Left hindlimb (tissue), 1 donor: ENCODE data around the gene RGS16.

Experiments
- DNase-seq: peaks from one replicate; pipeline ENCODE4 v3.0.0-alpha.2; 2018

Gene RGS16

GRCh38 chr1:182570611-182570970 lies 33.6 kb downstream of the RGS16 start:
- DNase-seq, result no peak

- DNase-seq, result no peak
Observed at GRCh38 chr1:182569939-182570610, 34.1 kb downstream of the RGS16 start.

- DNase-seq, result no peak
Observed at GRCh38 chr1:182568647-182569284, 35.4 kb downstream of the RGS16 start.

DNA sequence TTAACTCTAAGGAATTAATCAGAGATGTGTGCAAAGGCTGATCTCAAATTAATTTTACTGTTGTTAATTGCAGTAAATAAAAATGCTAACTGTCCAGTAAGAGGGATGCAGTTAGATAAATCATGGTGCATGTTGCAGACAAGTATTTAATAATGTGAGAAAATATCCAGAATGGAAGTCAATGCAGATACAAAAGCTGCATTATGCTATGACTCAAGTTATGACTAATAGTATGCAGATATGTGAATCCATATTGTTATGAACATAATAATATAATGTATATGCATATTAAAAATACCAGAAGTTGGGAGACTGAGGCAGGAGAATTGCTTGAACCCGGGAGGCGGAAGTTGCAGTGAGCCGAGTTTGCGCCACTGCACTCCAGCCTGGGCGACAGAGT lies 36.6 kb downstream of the RGS16 start:
- no peak for DNase-seq

DNA sequence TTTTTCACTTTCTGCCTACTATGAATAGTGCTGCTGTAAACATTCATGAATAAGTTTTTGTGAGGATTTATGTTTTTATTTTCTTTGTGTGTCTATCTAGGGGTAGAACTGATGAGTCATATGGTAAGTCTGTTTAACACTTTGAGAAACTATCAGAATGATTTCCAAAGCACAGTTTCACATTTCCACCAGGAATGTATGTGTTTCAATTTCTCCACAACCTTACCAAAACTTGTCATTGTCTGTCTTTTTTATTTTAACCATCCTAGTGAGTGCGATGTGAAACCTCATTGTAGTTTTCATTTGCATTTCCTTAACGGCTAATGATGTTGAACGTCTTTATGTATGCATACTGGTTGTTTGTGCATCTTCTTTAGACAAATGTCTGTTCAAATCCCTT lies 38.7 kb downstream of the RGS16 start:
- DNase-seq, result no peak

DNA sequence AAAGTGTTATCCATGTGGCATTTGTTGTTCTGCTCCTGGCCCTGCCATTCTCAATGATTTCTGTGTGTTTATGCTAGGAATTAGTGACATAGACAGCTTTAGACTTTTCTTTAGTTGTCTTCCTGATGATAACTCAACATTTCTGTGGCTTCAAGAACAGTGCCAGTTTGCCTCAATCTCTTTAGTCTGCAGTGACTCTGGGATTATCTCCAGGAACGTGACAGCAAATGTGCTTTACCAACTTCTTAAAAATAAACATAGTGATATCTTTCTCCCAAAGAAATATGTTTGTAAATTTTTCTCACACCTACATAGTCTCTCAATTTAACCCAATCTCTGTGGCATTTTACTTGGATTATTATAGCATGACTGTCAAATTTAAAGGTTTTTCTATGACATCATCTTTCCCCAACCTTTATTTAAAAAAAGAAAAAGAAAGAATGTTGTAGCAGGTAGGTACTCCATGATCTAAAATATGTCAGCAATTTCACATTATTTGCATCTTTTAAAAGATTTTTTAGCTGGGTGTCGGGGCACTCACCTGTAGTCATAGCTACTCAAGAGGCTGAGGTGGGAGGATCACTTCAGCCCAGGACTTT lies 39.7 kb downstream of the RGS16 start:
- no peak for DNase-seq

DNA sequence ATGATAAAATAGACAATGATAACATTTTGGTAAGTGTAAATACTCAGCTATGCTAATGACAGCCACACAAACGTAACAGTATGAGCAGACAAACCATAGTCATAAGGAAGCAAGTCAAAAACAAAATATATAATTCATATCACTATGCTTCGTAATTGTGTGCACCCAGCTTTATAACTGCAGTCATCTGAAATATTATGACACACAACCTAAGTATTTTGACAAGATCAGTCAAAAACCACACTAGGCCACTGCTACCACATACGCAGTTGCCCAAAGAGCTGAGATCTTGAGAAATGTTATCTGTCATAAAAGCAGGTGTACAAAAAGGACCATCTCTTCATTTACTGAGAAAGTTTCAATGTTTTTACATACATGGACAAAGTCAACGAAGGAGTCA lies 41.1 kb downstream of the RGS16 start:
- no peak for DNase-seq

DNA sequence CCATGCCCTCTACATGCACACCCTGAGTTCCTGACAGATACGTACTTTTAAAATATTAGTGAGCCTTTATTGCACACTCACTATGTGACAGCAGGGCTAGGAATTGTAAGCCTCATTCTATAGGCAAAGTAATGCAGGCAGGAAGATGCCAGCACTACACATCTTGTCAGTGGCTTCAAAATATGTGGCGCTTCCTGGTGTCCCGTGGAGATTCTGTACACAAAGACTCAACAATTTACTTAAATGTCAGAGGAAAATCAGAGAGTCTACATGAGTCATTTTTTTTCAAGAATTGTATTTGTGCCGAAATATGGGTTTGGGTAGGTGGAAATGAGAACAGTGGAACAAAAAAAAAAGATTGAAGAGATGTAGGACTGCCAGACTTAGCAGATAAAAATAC lies 42.7 kb downstream of the RGS16 start:
- DNase-seq, result no peak

DNA sequence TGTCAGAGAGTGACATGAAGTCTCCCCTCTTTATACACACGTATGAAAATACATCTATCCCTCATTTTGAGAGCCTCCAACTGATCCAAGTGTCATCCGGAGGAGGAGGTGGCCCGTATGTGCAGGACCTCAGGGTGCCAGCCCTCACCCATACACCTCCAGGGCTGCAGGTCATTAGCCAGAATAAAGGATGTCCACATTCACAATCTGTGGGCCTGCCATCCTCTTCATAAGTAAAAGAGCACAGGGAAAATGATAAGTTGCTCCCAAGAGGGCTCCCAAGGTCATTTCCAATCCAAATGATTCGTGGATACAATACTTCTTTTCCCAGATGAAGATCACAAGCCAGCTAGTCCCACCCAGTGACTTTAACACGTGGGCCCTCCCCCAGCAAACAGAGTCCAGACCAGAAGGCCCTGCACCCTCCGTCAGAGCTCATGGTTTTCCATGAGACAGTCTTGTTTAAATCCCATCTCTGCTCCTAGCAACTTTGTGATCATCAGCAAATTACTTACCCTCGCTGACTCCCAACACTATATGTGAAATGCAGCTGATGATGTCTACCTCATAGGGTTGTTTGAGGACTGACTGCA lies 43.7 kb downstream of the RGS16 start:
- no peak for DNase-seq

GRCh38 chr1:182556279-182556678 lies 47.9 kb downstream of the RGS16 start:
- DNase-seq, result no peak

DNA sequence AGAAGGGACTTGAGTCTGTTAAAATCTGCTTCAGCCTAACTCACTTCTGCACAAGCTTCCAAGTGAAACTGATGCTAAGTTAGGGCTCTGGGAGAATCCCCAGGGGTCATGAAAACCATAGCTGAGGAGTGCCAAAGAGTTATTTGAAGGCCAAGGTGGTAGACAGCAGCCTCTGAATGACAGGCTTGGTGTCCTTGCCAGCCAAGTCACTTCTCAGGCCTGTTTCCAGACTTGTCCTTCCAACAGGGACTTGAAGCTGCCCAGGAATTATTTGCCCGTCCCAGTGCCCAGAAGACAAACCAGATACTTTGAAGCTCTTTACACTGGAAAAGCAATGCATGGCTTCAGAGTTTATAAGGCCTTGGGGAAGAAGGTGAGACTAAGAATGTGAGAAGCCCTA lies 48.7 kb downstream of the RGS16 start:
- DNase-seq, result no peak

DNA sequence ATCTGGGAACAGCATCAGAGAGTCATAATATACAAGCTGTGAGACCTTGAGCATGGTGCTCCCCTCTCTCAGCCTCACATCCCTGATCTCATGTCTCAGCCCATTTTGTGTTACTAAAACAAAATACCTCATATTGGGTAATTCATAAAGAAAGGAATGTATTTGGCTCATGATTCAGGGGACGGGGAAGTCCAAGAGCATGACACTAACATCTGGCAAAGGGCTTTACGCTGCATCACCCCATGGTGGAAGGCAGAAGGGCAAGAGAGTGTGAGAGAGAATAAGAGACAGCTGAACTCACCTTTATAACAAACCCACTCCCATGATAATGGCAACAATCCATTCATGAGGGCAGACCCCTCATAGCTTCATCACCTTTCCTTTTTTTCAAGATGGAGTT lies 51.7 kb downstream of the RGS16 start:
- no peak for DNase-seq

DNA sequence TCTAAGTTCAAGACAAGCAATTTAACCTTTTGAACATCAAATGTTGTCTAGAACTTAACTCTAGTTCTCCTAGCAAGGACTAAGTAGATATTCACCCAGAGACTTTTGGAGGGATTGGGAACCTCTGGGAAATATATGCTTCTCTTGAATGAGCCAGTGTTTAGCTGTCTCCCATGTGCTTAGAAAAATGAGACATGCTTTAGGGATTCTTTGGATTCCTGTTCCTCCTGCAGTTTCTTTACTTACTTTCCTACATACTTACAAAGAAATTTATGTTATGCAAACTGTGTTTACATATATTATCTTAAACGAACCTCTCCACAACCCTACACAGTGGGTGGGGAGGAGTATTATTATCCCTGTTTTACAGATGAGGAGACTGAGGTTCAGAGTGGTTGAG lies 54.4 kb downstream of the RGS16 start:
- DNase-seq, result no peak

GRCh38 chr1:182549346-182549745 lies 54.8 kb downstream of the RGS16 start:
- DNase-seq, result no peak
